GM12878 (cell line): Measurements from ENCODE around the gene NASP.

ENCODE experiments used
- EP300 ChIP-seq, 2 experiments: fragments of 150-350 bp in 1 of 2; IDR thresholded peaks; 2 replicates each; pipeline ENCODE4 v1.6.1; 2011 to 2012; ENCODE audit warnings: low read depth in 2 of 2, low read length in 2 of 2, borderline replicate concordance in 1 of 2, improper control_type of control experiment in 1 of 2, inconsistent platforms in 1 of 2; ENCODE audit not compliant: control insufficient read depth in 1 of 2
- POLR2A ChIP-seq: IDR thresholded peaks from 2 replicates; pipeline ENCODE4 v1.6.1; 2011; ENCODE audit warnings: low read depth, mild to moderate bottlenecking, low read length
- POU2F2 ChIP-seq: IDR thresholded peaks from 3 replicates; pipeline ENCODE4 v1.6.1; 2011; ENCODE audit warnings: low read depth, mild to moderate bottlenecking, low read length, borderline replicate concordance
- TF ChIP-seq, protein P1 (sequence below), 3 experiments: IDR thresholded peaks in 2 of 3; conservative IDR thresholded peaks in 1 of 3; 2 replicates each; pipeline ENCODE4 v1.5.1; 2011; ENCODE audit warnings: low read depth in 3 of 3, low read length in 3 of 3, mild to moderate bottlenecking in 3 of 3, control low read depth in 2 of 3, moderate library complexity in 2 of 3, inconsistent platforms in 1 of 3, mixed read lengths in 1 of 3; ENCODE audit not compliant: control insufficient read depth in 2 of 3, insufficient read depth in 1 of 3; ENCODE audit errors: extremely low read depth in 1 of 3

DNA sequence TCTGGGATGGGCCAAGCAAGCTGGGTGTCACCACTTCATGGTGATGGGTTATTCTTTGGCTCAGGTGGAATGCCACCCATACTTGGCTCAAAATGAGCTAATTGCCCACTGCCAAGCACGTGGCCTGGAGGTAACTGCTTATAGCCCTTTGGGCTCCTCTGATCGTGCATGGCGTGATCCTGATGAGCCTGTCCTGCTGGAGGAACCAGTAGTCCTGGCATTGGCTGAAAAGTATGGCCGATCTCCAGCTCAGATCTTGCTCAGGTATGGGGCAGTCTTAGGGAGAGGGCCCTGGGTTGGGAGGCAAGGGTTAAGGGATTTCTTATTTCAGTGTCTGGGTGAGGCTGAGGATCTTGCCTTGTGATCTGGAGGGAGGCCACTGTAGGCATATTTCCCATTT, 15.4 kb upstream of the NASP start:
- TF ChIP-seq POU2F2 (no peak), POLR2A (no peak), EP300 (IDR thresholded peaks at IDR 0.05; ENCODE audit: borderline replicate concordance in 1 of 2, control insufficient read depth in 1 of 2, low read depth in 2 of 2, low read length in 2 of 2) (no peak)
- TF ChIP-seq, protein P1, sequence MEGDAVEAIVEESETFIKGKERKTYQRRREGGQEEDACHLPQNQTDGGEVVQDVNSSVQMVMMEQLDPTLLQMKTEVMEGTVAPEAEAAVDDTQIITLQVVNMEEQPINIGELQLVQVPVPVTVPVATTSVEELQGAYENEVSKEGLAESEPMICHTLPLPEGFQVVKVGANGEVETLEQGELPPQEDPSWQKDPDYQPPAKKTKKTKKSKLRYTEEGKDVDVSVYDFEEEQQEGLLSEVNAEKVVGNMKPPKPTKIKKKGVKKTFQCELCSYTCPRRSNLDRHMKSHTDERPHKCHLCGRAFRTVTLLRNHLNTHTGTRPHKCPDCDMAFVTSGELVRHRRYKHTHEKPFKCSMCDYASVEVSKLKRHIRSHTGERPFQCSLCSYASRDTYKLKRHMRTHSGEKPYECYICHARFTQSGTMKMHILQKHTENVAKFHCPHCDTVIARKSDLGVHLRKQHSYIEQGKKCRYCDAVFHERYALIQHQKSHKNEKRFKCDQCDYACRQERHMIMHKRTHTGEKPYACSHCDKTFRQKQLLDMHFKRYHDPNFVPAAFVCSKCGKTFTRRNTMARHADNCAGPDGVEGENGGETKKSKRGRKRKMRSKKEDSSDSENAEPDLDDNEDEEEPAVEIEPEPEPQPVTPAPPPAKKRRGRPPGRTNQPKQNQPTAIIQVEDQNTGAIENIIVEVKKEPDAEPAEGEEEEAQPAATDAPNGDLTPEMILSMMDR (IDR thresholded peaks at IDR 0.05 in 2 of 3, conservative IDR thresholded peaks at IDR 0.05 in 1 of 3; ENCODE audit: control insufficient read depth in 2 of 3, extremely low read depth in 1 of 3, insufficient read depth in 1 of 3, low read depth in 3 of 3, low read length in 3 of 3), result no peak
